Activated T-helper 2 cell treated with anti-CD3 and anti-CD28 coated beads, Interferon-gamma antibody, Interleukin-2, Interleukin-4, amounts not matched to agents 10 μg/mL and 5 μg/mL and 100 μg/mL, durations not matched to agents 14 hours and 24 hours and 36 hours (primary cell): Measurements from ENCODE around the gene HES3. TPM values are rescaled to one million over a fixed set of nuclear protein-coding genes. Genes with fewer than 3 reads are reported as not detected.

Experiments used
- DNase-seq: peaks from one replicate; pipeline ENCODE4 v3.0.0; 2021; ENCODE audit warnings: low spot score
- H3K27ac Mint-ChIP-seq: one replicate; pipeline ENCODE4 v1.8.0; 2021; ENCODE audit warnings: mixed read lengths
- H3K27me3 Mint-ChIP-seq: one replicate; pipeline ENCODE4 v1.8.0; 2021; ENCODE audit warnings: low read depth, mixed read lengths
- H3K36me3 Mint-ChIP-seq: one replicate; pipeline ENCODE4 v1.8.0; 2021; ENCODE audit warnings: low read depth, mixed read lengths
- H3K4me1 Mint-ChIP-seq: one replicate; pipeline ENCODE4 v1.8.0; 2021; ENCODE audit warnings: low read depth, mixed read lengths
- H3K4me3 Mint-ChIP-seq: one replicate; pipeline ENCODE4 v1.8.0; 2021; ENCODE audit warnings: low read depth, mild to moderate bottlenecking, moderate library complexity, mixed read lengths
- H3K9me3 Mint-ChIP-seq: one replicate; pipeline ENCODE4 v1.8.0; 2021; ENCODE audit warnings: mixed read lengths
- intact Hi-C: fragments of 100-400 bp; cut with micrococcal nuclease; formaldehyde crosslinking; loops from one replicate; pipeline ENCODE4 v1.15.1; 2023
- total RNA-seq: library from RNA; stranded (reverse); gene quantifications from 2 replicates; pipeline ENCODE4 v1.2.3, GENCODE V29; 2022

Gene HES3
- total RNA-seq, 1 donor from 2014 or later: not detected

GRCh38 chr1:6265151-6265550 lies 21.2 kb downstream of the HES3 start:
- H3K27me3 Mint-ChIP-seq: peaks cover 6% of the 10 kb centered on the region
- intact Hi-C loops: no loop called here
- H3K9me3 Mint-ChIP-seq: no peaks in the 10 kb centered on the region
- no peaks in the 10 kb centered on the region for H3K4me1 Mint-ChIP-seq
- H3K4me3 Mint-ChIP-seq: no peak overlapping the region
- H3K27ac Mint-ChIP-seq: no peak overlapping the region
- no peak for DNase-seq
- no peaks in the 10 kb centered on the region for H3K36me3 Mint-ChIP-seq

DNA sequence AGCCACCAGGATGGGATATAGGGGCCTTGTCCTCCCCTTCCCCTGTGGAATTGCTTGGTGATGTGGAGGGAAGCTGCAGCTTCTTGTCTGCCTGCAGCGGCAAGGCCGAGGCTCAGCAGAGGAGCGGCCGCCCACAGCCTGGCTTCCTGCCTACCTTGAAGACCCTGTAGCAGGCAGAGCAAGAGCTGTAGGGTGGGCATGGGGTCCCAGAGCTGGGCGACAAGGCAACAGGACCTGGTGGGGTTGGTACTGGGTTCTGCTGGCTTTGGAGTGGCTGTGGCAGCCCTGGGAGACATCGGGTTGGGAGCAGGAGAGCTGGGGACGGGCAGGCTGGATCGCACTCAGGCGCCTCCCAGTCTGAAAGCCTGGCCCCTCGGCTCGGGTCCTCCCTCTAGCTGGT lies 22.7 kb downstream of the HES3 start:
- DNase-seq: no peak
- peaks cover 4% of the 10 kb centered on the region for H3K27me3 Mint-ChIP-seq
- H3K4me1 Mint-ChIP-seq: no peaks in the 10 kb centered on the region
- no peak overlapping the region for H3K4me3 Mint-ChIP-seq
- intact Hi-C loops: no loop called here
- H3K27ac Mint-ChIP-seq: no peak overlapping the region
- no peaks in the 10 kb centered on the region for H3K36me3 Mint-ChIP-seq
- H3K9me3 Mint-ChIP-seq: no peaks in the 10 kb centered on the region

GRCh38 chr1:6267686-6268322 lies 23.8 kb downstream of the HES3 start:
- H3K4me3 Mint-ChIP-seq: no peak overlapping the region
- H3K4me1 Mint-ChIP-seq: no peaks in the 10 kb centered on the region
- no peak for DNase-seq
- no peaks in the 10 kb centered on the region for H3K9me3 Mint-ChIP-seq
- no peak overlapping the region for H3K27ac Mint-ChIP-seq
- H3K27me3 Mint-ChIP-seq: no peaks in the 10 kb centered on the region
- intact Hi-C loops: no loop called here
- no peaks in the 10 kb centered on the region for H3K36me3 Mint-ChIP-seq

- intact Hi-C loops: no loop called here
- no peak for DNase-seq
- H3K27ac Mint-ChIP-seq: no peak overlapping the region
- H3K4me1 Mint-ChIP-seq: no peaks in the 10 kb centered on the region
- no peaks in the 10 kb centered on the region for H3K9me3 Mint-ChIP-seq
- H3K27me3 Mint-ChIP-seq: no peaks in the 10 kb centered on the region
- H3K4me3 Mint-ChIP-seq: no peak overlapping the region
- H3K36me3 Mint-ChIP-seq: no peaks in the 10 kb centered on the region
These were observed 24.4 kb downstream of the HES3 start for GRCh38 chr1:6268415-6268814.

DNA sequence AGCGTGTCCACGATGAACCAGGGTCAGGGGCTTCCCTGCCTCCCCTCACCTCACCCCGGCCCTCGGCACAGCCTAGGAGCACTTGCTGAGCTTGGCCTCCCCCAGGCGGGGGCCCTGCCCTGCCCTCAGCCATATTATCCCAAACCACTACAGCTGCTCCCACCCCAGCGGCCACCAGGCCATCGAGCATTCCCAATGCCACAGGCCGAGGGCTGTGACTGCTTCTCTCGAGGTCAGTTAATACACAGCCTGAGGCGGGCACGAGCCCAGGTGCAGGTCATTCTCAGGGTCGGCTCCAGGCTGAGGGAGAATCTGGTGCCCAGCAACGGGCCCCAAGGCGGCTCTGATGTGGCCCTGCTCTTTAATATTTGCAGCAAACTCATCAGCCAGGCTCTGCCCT lies 25.3 kb downstream of the HES3 start:
- Mint-ChIP-seq H3K4me1 (no peaks in the 10 kb centered on the region), H3K9me3 (no peaks in the 10 kb centered on the region), H3K27ac (no peak overlapping the region), H3K36me3 (no peaks in the 10 kb centered on the region), H3K4me3 (no peak overlapping the region), H3K27me3 (no peaks in the 10 kb centered on the region)
- DNase-seq: no peak
- intact Hi-C loops: no loop called here

DNA sequence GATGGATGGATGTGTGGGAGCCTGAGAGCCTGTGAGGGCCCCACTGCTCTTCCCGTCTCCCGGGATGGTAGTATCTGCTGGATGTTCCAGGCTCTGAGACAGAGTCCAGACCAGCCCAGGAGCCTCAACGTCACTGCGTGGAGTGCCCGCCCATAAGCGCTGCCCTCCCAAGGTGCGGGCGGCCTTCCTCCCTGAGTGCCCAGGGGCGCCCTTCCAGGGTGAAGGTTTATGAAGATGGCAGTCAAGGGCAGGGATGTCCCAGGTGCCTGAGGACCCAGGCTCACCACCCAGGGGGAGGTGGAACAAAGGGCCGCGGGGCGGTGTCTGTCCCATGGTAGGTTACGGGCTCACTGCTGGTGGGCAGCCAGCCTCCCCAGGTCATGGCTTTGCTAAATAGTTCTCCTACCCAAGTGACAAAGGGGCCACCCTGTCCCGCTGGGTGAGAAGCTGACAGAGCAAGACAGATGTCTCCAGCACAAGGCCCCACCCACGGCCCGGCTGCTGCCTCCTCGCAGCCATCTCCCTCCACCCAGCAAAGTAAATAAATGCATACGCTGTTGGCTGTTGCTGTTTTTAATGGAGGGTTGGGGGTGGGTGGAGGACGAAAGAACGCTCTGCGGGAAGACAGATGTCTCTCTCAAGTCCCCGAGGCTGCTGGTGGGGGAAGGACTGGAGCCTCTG lies 25.9 kb downstream of the HES3 start:
- H3K4me1 Mint-ChIP-seq: no peaks in the 10 kb centered on the region
- H3K27me3 Mint-ChIP-seq: no peaks in the 10 kb centered on the region
- H3K9me3 Mint-ChIP-seq: no peaks in the 10 kb centered on the region
- H3K27ac Mint-ChIP-seq: no peak overlapping the region
- H3K4me3 Mint-ChIP-seq: no peak overlapping the region
- no peak for DNase-seq
- no peaks in the 10 kb centered on the region for H3K36me3 Mint-ChIP-seq
- intact Hi-C loops: no loop called here

DNA sequence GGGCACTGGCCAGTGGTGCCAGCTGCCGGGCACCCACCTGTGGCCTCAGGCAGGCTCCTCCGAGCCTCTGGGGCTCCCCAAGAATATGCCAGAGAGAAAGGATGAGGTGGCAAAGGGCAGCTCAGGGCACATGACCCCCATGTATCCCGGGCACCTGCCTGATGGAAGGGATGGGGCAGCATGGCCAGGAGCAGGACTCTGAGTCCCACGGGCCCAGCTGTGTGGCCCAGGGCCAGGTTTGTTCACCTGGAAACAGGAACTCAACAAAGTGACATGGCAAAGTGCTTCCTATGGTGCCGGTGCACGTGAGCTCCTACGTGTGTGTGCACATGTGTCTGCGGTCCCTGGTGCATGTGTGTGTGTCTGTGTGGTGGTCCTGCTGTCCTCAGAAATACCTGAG lies 26.4 kb downstream of the HES3 start:
- intact Hi-C loops: no loop called here
- Mint-ChIP-seq H3K9me3 (no peaks in the 10 kb centered on the region), H3K36me3 (no peaks in the 10 kb centered on the region), H3K27me3 (no peaks in the 10 kb centered on the region), H3K4me1 (no peaks in the 10 kb centered on the region), H3K27ac (no peak overlapping the region), H3K4me3 (no peak overlapping the region)
- no peak for DNase-seq

DNA sequence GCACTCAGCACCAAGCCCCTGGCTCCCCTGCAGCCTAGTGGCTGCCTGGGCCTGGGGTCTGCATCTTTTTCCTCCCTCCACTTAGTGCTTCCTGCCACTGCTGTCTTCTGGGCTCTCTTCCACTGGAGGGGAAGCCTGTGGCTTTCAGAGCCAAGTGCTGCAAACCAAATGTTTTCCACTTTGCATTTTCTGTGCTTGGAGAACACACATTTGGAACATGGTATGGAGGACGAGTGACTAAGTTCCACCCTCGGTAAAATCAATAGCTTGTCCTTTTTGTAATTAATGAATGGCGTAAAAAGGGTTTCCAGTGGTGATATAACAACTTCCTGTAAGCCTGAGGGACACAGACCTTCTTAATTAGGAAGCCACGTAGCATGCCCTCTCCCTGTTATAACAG lies 27.0 kb downstream of the HES3 start:
- H3K36me3 Mint-ChIP-seq: no peaks in the 10 kb centered on the region
- no peak overlapping the region for H3K4me3 Mint-ChIP-seq
- no peaks in the 10 kb centered on the region for H3K4me1 Mint-ChIP-seq
- no peak overlapping the region for H3K27ac Mint-ChIP-seq
- H3K27me3 Mint-ChIP-seq: no peaks in the 10 kb centered on the region
- intact Hi-C loops: no loop called here
- no peak for DNase-seq
- no peaks in the 10 kb centered on the region for H3K9me3 Mint-ChIP-seq

GRCh38 chr1:6271554-6271953 lies 27.6 kb downstream of the HES3 start:
- intact Hi-C loops: no loop called here
- no peak for DNase-seq
- no peak overlapping the region for H3K27ac Mint-ChIP-seq
- H3K4me1 Mint-ChIP-seq: no peaks in the 10 kb centered on the region
- no peak overlapping the region for H3K4me3 Mint-ChIP-seq
- H3K9me3 Mint-ChIP-seq: no peaks in the 10 kb centered on the region
- no peaks in the 10 kb centered on the region for H3K36me3 Mint-ChIP-seq
- no peaks in the 10 kb centered on the region for H3K27me3 Mint-ChIP-seq

DNA sequence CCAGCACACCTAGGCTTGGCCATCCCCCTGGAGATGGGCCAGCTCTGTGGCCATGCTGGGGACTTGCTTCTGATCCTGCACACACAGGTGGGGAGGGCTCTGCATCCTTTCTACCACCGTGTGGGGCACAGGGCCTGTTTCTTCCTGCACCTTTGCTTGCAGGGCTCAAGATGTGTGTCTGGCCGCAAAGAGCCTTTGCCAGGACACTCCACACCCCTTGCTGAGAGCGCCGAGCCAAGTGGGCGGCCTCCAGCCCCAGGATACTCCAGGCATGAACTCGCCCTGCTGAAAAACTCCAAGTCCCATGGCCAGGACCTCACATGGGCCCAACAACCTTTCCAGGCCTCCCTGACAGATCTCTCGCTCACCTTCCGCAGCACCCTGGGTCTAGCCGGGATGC lies 28.5 kb downstream of the HES3 start:
- no peak for DNase-seq
- no peaks in the 10 kb centered on the region for H3K9me3 Mint-ChIP-seq
- H3K4me1 Mint-ChIP-seq: no peaks in the 10 kb centered on the region
- H3K4me3 Mint-ChIP-seq: no peak overlapping the region
- intact Hi-C loops: no loop called here
- no peaks in the 10 kb centered on the region for H3K36me3 Mint-ChIP-seq
- H3K27ac Mint-ChIP-seq: no peak overlapping the region
- H3K27me3 Mint-ChIP-seq: no peaks in the 10 kb centered on the region

GRCh38 chr1:6272868-6273267 lies 28.9 kb downstream of the HES3 start:
- H3K27ac Mint-ChIP-seq: no peak overlapping the region
- no peak for DNase-seq
- intact Hi-C loops: no loop called here
- H3K9me3 Mint-ChIP-seq: no peaks in the 10 kb centered on the region
- H3K36me3 Mint-ChIP-seq: no peaks in the 10 kb centered on the region
- H3K27me3 Mint-ChIP-seq: no peaks in the 10 kb centered on the region
- H3K4me3 Mint-ChIP-seq: no peak overlapping the region
- no peaks in the 10 kb centered on the region for H3K4me1 Mint-ChIP-seq

DNA sequence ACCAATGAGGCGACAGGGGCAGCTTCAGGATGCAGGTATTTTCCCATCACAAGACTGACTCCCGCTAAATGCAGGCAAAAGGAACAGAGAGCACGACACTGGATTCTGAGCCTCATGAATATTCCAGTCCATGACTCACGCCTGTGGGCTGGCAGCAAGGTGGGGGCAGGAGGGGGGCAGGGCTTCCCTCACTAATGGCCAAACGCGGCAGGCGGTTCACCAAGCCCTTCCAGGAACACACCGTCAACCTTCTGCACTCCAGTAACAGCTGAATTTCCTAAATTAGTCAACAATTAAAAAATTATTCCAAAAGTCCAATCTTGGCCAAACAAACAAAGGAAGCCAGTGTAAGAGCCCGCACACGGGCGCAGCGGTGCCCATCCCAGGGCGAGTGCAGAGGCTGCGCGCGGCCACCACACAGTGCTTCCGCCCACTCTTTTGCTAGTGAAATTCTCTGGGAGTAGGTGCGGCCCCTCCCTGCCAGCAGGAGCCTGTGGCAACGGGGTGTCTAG lies 29.5 kb downstream of the HES3 start:
- no peak overlapping the region for H3K4me3 Mint-ChIP-seq
- H3K9me3 Mint-ChIP-seq: no peaks in the 10 kb centered on the region
- no peak overlapping the region for H3K27ac Mint-ChIP-seq
- intact Hi-C loops: no loop called here
- no peaks in the 10 kb centered on the region for H3K27me3 Mint-ChIP-seq
- H3K4me1 Mint-ChIP-seq: no peaks in the 10 kb centered on the region
- H3K36me3 Mint-ChIP-seq: no peaks in the 10 kb centered on the region
- no peak for DNase-seq

DNA sequence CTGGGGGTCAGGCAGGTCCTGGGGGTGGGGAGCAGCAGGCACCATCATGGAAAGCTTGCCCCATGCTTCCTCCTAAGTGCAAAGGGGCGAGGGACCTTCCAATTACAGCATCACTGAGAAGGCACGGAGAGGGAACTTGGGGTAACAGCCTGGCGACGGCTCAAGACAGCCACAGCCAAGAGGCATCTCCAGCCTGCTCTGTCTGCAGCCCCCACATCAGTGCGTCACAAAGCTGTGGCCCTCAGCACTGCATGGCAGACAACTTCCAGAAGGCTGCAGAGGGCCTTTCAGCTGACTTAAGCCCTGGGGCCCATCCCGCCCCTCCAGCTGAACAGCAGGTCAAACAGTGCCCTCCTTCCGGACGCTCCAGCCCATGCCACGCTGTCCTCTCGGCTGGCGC lies 30.1 kb downstream of the HES3 start:
- Mint-ChIP-seq H3K27ac (no peak overlapping the region), H3K36me3 (no peaks in the 10 kb centered on the region), H3K4me1 (no peaks in the 10 kb centered on the region), H3K9me3 (no peaks in the 10 kb centered on the region), H3K27me3 (no peaks in the 10 kb centered on the region), H3K4me3 (no peak overlapping the region)
- no peak for DNase-seq
- intact Hi-C loops: no loop called here
